IMR-90 (cell line): ENCODE measurements around the gene LRRC39.

Experiments used
- CTCF ChIP-seq: conservative IDR thresholded peaks from 2 replicates; pipeline ENCODE4 v1.5.1; 2012; ENCODE audit warnings: mild to moderate bottlenecking, low read depth, low read length, improper control_type of control experiment
- ELK1 ChIP-seq: fragments of 150-350 bp; IDR thresholded peaks from 2 replicates; pipeline ENCODE4 v1.6.1; 2016; ENCODE audit warnings: low read depth, mild to moderate bottlenecking, low read length, moderate library complexity, borderline replicate concordance
- MAZ ChIP-seq: IDR thresholded peaks from 2 replicates; pipeline ENCODE4 v1.6.1; 2012; ENCODE audit warnings: low read depth, mild to moderate bottlenecking, low read length, improper control_type of control experiment, moderate library complexity, borderline replicate concordance
- POLR2A ChIP-seq: IDR thresholded peaks from 2 replicates; pipeline ENCODE4 v1.6.1; 2012; ENCODE audit warnings: mild to moderate bottlenecking, low read depth, low read length
- SMC3 ChIP-seq: fragments of 150-350 bp; IDR thresholded peaks from 2 replicates; pipeline ENCODE4 v1.6.1; 2016; ENCODE audit warnings: low read depth, mild to moderate bottlenecking, antibody characterized with exemption, low read length, moderate library complexity

- TF ChIP-seq ELK1 = no peak
- no peak for TF ChIP-seq MAZ
- TF ChIP-seq CTCF = no peak
- TF ChIP-seq POLR2A = no peak
- no peak for TF ChIP-seq SMC3
Observed at GRCh38 chr1:100178091-100178490, at the start of gene LRRC39.
